GM21529 (cell line): Measurements from ENCODE around the gene ABCG1.

Experiments
- ATAC-seq: cut with Tn5 transposase; IDR thresholded peaks from one replicate; pipeline ENCODE4 v1.9.1; 2021; ENCODE audit not compliant: unreplicated experiment

The ABCG1 gene

GRCh38 chr21:42317826-42318746 lies 99.1 kb downstream of the ABCG1 start:
- ATAC-seq, result no peak

- no peak for ATAC-seq
Measured at GRCh38 chr21:42319376-42319775, 100.4 kb downstream of the ABCG1 start.

DNA sequence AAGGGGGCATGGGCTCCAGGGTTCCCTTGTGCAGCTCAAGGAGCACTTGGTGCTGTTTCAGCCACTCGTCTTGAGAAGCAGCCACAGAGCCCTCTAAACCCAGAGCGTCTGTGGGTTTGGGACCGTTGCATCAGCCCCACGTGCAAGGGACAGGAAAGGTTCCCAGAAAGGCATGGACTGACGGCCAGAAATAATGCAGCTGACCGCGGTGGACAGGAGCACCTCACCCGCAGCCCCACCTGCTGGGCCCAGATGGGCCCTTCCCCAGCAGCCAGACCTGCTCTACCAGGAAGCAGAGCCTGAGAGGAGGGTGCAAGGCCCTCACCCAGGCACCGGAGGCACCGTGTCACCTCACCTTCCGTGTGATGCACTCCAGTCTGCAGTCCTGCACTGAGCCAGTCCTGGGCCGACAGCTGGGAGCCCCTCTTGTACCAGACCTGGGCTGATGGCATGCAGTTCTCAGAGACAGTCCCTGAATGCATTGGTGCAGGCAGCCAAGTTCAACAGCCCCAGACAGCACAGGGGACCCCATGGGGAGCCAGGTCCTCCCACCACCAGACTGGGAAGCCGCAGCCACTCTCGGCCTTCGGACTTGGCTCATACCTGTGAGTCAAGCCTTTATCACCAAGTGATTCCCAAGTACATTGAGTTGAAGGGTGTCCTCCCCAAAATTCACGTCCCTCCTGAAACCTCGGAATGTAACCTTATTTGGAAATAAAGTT lies 101.1 kb downstream of the ABCG1 start:
- no peak for ATAC-seq

GRCh38 chr21:42320791-42321190 lies 101.9 kb downstream of the ABCG1 start:
- ATAC-seq, result no peak

GRCh38 chr21:42321231-42321630 lies 102.3 kb downstream of the ABCG1 start:
- no peak for ATAC-seq

GRCh38 chr21:42321845-42322244 lies 102.9 kb downstream of the ABCG1 start:
- no peak for ATAC-seq

DNA sequence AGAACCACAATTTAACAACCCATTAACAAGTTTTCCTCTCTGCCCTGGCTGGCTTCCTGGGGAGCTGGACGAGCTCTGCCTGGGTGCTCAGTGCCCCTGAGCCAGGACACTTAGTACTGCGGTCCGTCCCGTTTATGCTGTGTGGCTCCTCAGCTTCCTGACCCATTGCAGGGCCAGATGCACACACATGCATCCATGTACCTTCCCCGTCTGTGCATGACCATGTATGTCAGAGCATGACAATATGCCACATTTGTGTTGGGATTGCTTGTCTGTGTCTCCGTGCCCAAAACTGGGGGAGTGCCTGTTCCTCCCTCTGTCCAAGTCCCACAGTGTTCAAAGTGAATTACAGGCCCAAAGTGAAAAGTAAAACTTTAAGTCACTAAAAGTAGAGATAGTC lies 106.0 kb downstream of the ABCG1 start:
- ATAC-seq, result no peak

GRCh38 chr21:42330380-42331371 lies 111.7 kb downstream of the ABCG1 start:
- ATAC-seq, result no peak

- no peak for ATAC-seq
Measured at GRCh38 chr21:42331660-42332059, 112.7 kb downstream of the ABCG1 start.

DNA sequence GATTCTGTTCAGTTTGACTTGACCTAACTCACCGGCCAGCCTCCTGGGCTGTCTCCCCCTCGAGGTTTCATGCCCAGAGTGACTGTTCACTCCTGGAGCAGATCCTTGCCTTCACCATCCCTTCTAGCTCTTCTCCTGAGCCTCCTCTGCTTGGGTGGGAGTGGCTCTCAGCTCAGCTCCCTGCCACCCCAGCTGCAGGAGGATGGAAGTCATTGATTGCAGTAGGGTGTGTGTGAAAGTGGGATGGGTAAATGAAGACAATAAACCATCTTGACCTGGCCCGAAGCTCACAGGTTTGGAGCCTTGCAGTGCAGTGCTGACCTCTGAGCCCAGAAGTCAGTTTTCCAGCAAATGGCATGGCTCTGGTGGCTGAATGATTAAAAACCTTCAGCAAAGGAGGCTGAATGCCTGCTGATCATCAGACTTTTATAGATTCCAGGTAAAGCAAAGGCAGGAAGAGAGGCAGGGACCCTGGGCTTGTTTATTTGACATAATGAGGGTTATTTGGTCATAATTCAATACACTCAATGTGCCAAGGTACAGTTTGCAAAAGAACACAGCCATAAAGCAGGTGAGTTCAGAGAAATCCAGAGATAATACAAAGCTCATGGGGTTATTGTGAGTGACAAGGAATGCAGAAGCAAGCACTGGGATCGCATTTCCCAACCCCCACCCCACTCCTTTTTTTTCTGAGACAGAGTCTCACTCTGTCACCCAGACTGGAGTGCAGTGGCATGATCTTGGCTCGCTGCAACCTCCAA lies 113.8 kb downstream of the ABCG1 start:
- no peak for ATAC-seq

DNA sequence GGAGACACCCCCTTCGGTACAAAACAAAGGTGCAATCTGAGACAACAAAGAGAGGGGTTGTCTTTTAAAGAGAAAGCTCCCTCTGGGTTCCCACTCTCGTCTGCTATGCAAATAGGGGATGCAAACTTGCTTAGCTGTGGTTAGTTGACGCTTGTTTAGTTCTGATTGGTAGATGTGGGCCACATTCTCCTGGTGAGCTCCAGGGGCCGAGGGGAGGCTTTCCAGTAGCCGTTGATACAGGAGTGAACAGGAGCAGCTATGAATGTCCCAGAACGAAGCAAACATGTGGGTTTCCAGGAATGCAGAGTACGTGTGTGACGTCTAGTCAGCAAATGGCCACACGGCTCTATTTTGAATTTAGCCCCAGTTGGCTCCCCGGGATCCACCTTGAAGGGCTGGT lies 117.1 kb downstream of the ABCG1 start:
- no peak for ATAC-seq

- ATAC-seq, result no peak
Measured at GRCh38 chr21:42337276-42337675, 118.3 kb downstream of the ABCG1 start.

- ATAC-seq, result no peak
Measured at GRCh38 chr21:42337830-42338728, 119.1 kb downstream of the ABCG1 start.

DNA sequence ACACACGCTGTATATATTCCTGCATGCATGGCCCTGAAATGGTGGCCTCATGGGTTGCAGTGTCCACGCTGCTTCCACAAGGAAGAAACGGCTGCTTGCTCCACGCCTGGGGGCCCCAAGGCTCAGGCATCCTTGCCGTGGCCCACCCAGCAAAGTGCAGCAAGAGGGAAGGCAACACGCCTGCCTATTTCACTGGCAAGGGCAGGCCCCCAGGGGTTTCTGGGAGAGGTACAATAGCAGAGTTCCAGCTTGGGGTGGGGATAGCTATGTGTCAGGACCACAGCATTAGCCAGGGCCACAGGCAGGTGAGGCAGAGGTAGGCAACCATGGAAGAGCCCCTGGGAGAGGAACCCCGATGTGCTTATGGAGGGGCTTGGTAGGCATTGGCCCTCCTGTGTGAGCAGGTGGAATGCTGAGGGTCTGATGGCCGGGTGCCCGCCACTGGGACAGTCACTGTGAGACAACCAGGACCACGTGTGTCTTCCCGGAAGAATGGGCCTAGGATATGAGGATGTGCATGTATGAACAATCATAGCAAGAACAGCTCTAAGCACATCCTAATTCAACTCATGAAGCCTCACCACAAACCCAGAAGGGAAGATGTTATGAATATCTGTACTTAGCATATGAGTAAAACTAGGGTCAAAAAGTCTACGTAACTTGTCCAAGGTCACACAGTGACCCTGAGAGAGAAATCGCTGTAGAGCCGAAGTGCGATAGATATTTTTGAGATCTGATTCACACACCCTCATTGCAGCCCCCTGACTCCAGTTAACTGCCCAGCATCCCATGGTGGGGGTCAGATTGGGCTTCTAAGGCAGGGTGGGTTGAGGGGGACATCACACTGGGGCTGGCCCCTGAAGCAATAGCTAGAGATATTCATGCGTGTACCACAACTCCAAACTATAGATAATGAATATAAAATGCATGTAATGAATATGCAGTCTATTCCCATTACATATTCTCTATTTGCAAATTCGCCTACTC lies 120.1 kb downstream of the ABCG1 start:
- ATAC-seq, result no peak

DNA sequence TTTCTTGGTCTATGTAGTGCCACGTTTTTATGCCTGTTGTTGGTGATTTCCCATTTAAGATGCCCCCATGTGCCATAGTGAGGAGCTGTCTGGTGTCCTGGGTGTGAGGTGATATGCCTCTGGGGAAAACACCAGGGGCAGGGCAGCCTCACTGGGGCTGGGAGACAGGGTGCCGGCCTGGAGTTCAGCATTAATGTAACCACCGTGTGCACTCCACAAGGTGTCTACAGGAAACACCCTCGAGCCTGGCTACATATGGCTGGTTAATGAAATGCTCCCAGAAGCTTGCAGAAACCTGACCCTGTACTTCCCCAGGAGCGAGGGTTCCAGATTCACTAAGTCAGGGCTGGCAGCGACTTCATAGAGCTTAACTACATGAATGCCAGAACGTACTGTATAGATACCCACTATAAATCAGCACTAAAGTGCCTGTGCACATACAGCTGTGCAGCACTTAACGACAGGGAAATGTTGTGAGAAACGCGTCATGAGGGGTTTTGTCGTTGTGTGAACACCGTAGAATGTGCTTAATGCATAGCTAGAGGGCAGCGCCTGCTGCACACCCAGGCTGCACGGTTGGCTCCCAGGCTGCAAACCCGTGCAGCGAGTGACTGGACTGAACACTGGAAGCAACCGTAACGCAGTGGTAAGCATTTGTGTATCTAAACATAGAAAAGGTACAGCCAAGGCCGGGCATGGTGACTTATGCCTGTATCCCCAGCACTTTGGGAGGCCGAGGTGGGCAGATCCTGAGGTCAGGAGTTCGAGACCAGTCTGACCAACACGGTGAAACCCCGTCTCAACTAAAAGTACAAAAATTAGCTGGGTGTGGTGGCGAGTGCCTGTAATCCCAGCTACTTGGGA lies 121.5 kb downstream of the ABCG1 start:
- ATAC-seq, result no peak

DNA sequence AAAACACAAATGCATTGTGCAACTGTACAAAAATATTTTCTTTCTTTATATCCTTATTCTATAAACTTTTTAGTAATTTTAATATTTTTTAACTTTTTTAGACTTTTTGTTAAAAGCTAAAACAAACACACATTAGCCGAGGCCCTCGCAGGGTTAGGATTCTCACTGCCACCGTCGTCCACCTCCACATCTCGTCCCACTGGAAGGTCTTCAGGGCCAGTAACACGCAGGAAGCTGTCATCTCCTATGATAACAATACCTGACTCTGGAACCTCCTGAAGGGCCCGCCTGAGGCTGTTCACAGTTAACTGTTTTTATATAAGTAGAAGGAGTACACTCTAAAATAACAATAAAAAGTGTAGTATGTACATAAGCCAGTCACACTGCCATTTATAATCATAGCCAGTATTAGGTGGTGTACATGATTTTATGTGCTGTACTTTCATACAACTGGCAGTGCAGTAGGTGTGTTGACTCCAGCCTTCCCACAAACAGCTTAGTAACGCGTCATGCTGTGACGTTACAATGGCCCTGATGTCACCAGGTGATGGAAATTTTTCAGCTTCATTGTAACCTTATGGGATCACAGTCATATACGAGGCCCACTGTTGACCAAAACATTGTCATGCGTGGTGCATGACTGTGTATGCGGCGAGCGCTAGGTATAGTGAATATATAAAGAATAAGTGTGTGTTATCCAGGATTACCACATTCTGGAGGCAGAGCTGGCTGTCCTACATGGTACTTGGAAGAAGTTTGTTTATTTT lies 123.0 kb downstream of the ABCG1 start:
- no peak for ATAC-seq
